CD4-positive, alpha-beta T cell treated with Interleukin-10 for 1 hour (primary cell): ENCODE data around the gene ALCAM.
"Not testable (repeated sequence)": the region's sequence is repeated elsewhere in the genome, so short reads cannot be mapped to it uniquely, and the experiment has no call there.

Experiments
- DNase-seq: peaks from one replicate; pipeline ENCODE4 v3.0.0-alpha.2; 2020

ALCAM gene

GRCh38 chr3:105603516-105603915 lies 236.8 kb downstream of the ALCAM start:
- not testable (repeated sequence) for DNase-seq

- no peak for DNase-seq
Observed at GRCh38 chr3:105606016-105606415, 239.3 kb downstream of the ALCAM start.

GRCh38 chr3:105608623-105609022 lies 241.9 kb downstream of the ALCAM start:
- no peak for DNase-seq

GRCh38 chr3:105610473-105610872 lies 243.8 kb downstream of the ALCAM start:
- DNase-seq = no peak

- DNase-seq = no peak
Observed at GRCh38 chr3:105611304-105612192, 244.8 kb downstream of the ALCAM start.

GRCh38 chr3:105613120-105613519 lies 246.4 kb downstream of the ALCAM start:
- no peak for DNase-seq

- no peak for DNase-seq
Observed at GRCh38 chr3:105614288-105615030, 247.8 kb downstream of the ALCAM start.

GRCh38 chr3:105615814-105616213 lies 249.1 kb downstream of the ALCAM start:
- no peak for DNase-seq

GRCh38 chr3:105616374-105617121 lies 249.8 kb downstream of the ALCAM start:
- DNase-seq = no peak

- no peak for DNase-seq
Observed at GRCh38 chr3:105618556-105618955, 251.8 kb downstream of the ALCAM start.

- no peak for DNase-seq
Observed at GRCh38 chr3:105619651-105620050, 252.9 kb downstream of the ALCAM start.

- DNase-seq = no peak
Observed at GRCh38 chr3:105620236-105620635, 253.5 kb downstream of the ALCAM start.

GRCh38 chr3:105622169-105622568 lies 255.5 kb downstream of the ALCAM start:
- DNase-seq = no peak
